ENCODE measurements around the gene RHO. TPM values are rescaled to one million over a fixed set of nuclear protein-coding genes. Genes with fewer than 3 reads are reported as not detected.

Gene RHO
- total RNA-seq, 1 donor from 2014 or later, result not detected

GRCh38 chr3:129567939-129568338 is 39.5 kb downstream of the RHO start:
- no peak for TF ChIP-seq CTCF (IDR thresholded peaks at IDR 0.05)
- H3K27me3 Mint-ChIP-seq (ENCODE audit: low read depth), result no peaks in the 10 kb centered on the region
- H3K27ac Mint-ChIP-seq (ENCODE audit: unreplicated experiment), result no peak overlapping the region
- peaks cover 32% of the 10 kb centered on the region for H3K36me3 Mint-ChIP-seq (ENCODE audit: low read depth)
- H3K4me1 Mint-ChIP-seq (ENCODE audit: low read depth), result peaks cover 7% of the 10 kb centered on the region
- H3K9me3 Mint-ChIP-seq (ENCODE audit: low read depth), result no peaks in the 10 kb centered on the region
- no peak overlapping the region for H3K4me3 Mint-ChIP-seq (ENCODE audit: unreplicated experiment)
- no peak for DNase-seq (ENCODE audit: low spot score)

- no peak for TF ChIP-seq CTCF (IDR thresholded peaks at IDR 0.05)
- Mint-ChIP-seq H3K27me3 (ENCODE audit: low read depth) (no peaks in the 10 kb centered on the region), H3K9me3 (ENCODE audit: low read depth) (no peaks in the 10 kb centered on the region), H3K4me3 (ENCODE audit: unreplicated experiment) (no peak overlapping the region), H3K27ac (ENCODE audit: unreplicated experiment) (no peak overlapping the region), H3K4me1 (ENCODE audit: low read depth) (peaks cover 3% of the 10 kb centered on the region), H3K36me3 (ENCODE audit: low read depth) (peaks cover 35% of the 10 kb centered on the region)
- DNase-seq (ENCODE audit: low spot score), result no peak
Observed at GRCh38 chr3:129569856-129570255, 41.4 kb downstream of the RHO start.

GRCh38 chr3:129571605-129572547 is 43.4 kb downstream of the RHO start:
- peaks cover 39% of the 10 kb centered on the region for H3K36me3 Mint-ChIP-seq (ENCODE audit: low read depth)
- DNase-seq (ENCODE audit: low spot score), result no peak
- no peak overlapping the region for H3K27ac Mint-ChIP-seq (ENCODE audit: unreplicated experiment)
- no peak for TF ChIP-seq CTCF (IDR thresholded peaks at IDR 0.05)
- H3K9me3 Mint-ChIP-seq (ENCODE audit: low read depth), result no peaks in the 10 kb centered on the region
- peaks cover under 1% of the 10 kb centered on the region for H3K4me1 Mint-ChIP-seq (ENCODE audit: low read depth)
- H3K4me3 Mint-ChIP-seq (ENCODE audit: unreplicated experiment), result no peak overlapping the region
- no peaks in the 10 kb centered on the region for H3K27me3 Mint-ChIP-seq (ENCODE audit: low read depth)

GRCh38 chr3:129572603-129573002 is 44.2 kb downstream of the RHO start:
- no peak overlapping the region for H3K27ac Mint-ChIP-seq (ENCODE audit: unreplicated experiment)
- H3K27me3 Mint-ChIP-seq (ENCODE audit: low read depth), result no peaks in the 10 kb centered on the region
- DNase-seq (ENCODE audit: low spot score), result no peak
- peaks cover 37% of the 10 kb centered on the region for H3K36me3 Mint-ChIP-seq (ENCODE audit: low read depth)
- H3K9me3 Mint-ChIP-seq (ENCODE audit: low read depth), result no peaks in the 10 kb centered on the region
- H3K4me1 Mint-ChIP-seq (ENCODE audit: low read depth), result no peaks in the 10 kb centered on the region
- no peak for TF ChIP-seq CTCF (IDR thresholded peaks at IDR 0.05)
- no peak overlapping the region for H3K4me3 Mint-ChIP-seq (ENCODE audit: unreplicated experiment)

GRCh38 chr3:129573493-129573892 is 45.1 kb downstream of the RHO start:
- Mint-ChIP-seq H3K4me3 (ENCODE audit: unreplicated experiment) (no peak overlapping the region), H3K27me3 (ENCODE audit: low read depth) (no peaks in the 10 kb centered on the region)

More at GRCh38 chr3:129573493-129573892, 45.1 kb downstream of the RHO start:
- Mint-ChIP-seq H3K36me3 (ENCODE audit: low read depth) (peaks cover 33% of the 10 kb centered on the region), H3K9me3 (ENCODE audit: low read depth) (no peaks in the 10 kb centered on the region), H3K27ac (ENCODE audit: unreplicated experiment) (no peak overlapping the region), H3K4me1 (ENCODE audit: low read depth) (no peaks in the 10 kb centered on the region)
- DNase-seq (ENCODE audit: low spot score), result no peak
- TF ChIP-seq CTCF (IDR thresholded peaks at IDR 0.05), result no peak
